GM12878 (cell line): Measurements from ENCODE around the gene LRRC7. TPM values are rescaled to one million over a fixed set of nuclear protein-coding genes. Genes with fewer than 3 reads are reported as not detected.

ENCODE experiments used
- ATAC-seq: fragments of 200-7000 bp; cut with Tn5 transposase; 3 replicates; pipeline ENCODE4 v1.9.1; 2020; ENCODE audit warnings: mild to moderate bottlenecking, moderate library complexity
- BruUV-seq: library from RNA; stranded (reverse); fragments of 400-500 nt; replicated peaks from 2 replicates; lab custom pipeline; 2021; lab: Mats Ljungman, UMichigan
- CTCF ChIA-PET: fragments of 300-600 bp; sonication (Branson Sonifier 250); formaldehyde crosslinking; extraction: SDS; loops from one replicate; lab custom pipeline; 2021; ENCODE audit warnings: inconsistent platforms; lab: Yijun Ruan, JAX
- POLR2A ChIA-PET: fragments of 350-600 bp; formaldehyde crosslinking; extraction: SDS; loops from one replicate; lab custom pipeline; 2021; ENCODE audit warnings: inconsistent platforms; lab: Charles Lee
- RAD21 ChIA-PET: fragments of 300-600 bp; sonication (Branson Sonifier 250); formaldehyde crosslinking; loops from one replicate; lab custom pipeline; 2023; ENCODE audit warnings: antibody characterized with exemption; ENCODE audit not compliant: unreplicated experiment; lab: Charles Lee
- SMC1A ChIA-PET: fragments of 300-600 bp; sonication (Branson Sonifier 250); formaldehyde crosslinking; loops from one replicate; lab custom pipeline; 2023; ENCODE audit not compliant: unreplicated experiment, uncharacterized antibody; lab: Charles Lee
- DNase-seq: peaks from one replicate; pipeline ENCODE4 v3.0.0-alpha.2; 2011; ENCODE audit warnings: low read depth, low spot score
- FAIRE-seq: peaks from 3 replicates; lab custom pipeline; 2011; peaks lifted over from hg19 to GRCh38; lab: Jason Lieb, UNC
- H2AFZ ChIP-seq: 2 replicates; pipeline ENCODE4 v1.6.0; 2011; ENCODE audit warnings: low read depth, low read length, control low read depth; ENCODE audit not compliant: control insufficient read depth
- H3K27ac ChIP-seq: 2 replicates; pipeline ENCODE4 v1.5.1; 2011; ENCODE audit warnings: control low read depth; ENCODE audit not compliant: control insufficient read depth, insufficient read depth
- H3K27me3 ChIP-seq, 2 experiments: replicated peaks in 1 of 2; 2 replicates each; pipeline versions ENCODE4 v1.6.0 to v1.6.1; 2011; ENCODE audit warnings: low read length in 1 of 2; ENCODE audit not compliant: control insufficient read depth in 2 of 2, insufficient read depth in 2 of 2
- H3K36me3 ChIP-seq, 2 experiments: 2 replicates each; pipeline ENCODE4 v1.5.1; 2011; ENCODE audit warnings: low read length in 1 of 2; ENCODE audit not compliant: control insufficient read depth in 2 of 2, insufficient read depth in 2 of 2
- H3K4me1 ChIP-seq: 2 replicates; pipeline ENCODE4 v1.6.1; 2011; ENCODE audit warnings: mild to moderate bottlenecking, low read length, moderate library complexity, mixed read lengths; ENCODE audit not compliant: control insufficient read depth, insufficient read depth
- H3K4me2 ChIP-seq: 2 replicates; pipeline ENCODE4 v1.6.0; 2011; ENCODE audit warnings: control low read depth; ENCODE audit not compliant: control insufficient read depth, insufficient read depth
- H3K4me3 ChIP-seq: fragments of 200-600 bp; sonication (generic); 2 replicates; pipeline ENCODE4 v1.5.1; 2016
- H3K79me2 ChIP-seq: 2 replicates; pipeline ENCODE4 v1.6.0; 2011; ENCODE audit warnings: low read length; ENCODE audit not compliant: control insufficient read depth, insufficient read depth
- H3K9ac ChIP-seq: 2 replicates; pipeline ENCODE4 v1.8.0; 2011; ENCODE audit warnings: low read length, control low read depth, mixed read lengths; ENCODE audit not compliant: control insufficient read depth, insufficient read depth
- H3K9me3 ChIP-seq: replicated peaks from 3 replicates; pipeline ENCODE4 v1.5.1; 2011; ENCODE audit warnings: mild to moderate bottlenecking, low read length; ENCODE audit not compliant: control insufficient read depth, insufficient read depth
- H4K20me1 ChIP-seq: 2 replicates; pipeline ENCODE4 v1.6.0; 2011; ENCODE audit not compliant: control insufficient read depth, insufficient read depth
- BACH1 ChIP-seq: fragments of 450-650 bp; IDR thresholded peaks from 2 replicates; pipeline ENCODE4 v1.6.1; 2017; ENCODE audit warnings: mild to moderate bottlenecking, borderline replicate concordance
- CHD2 ChIP-seq: IDR thresholded peaks from 2 replicates; pipeline ENCODE4 v1.6.1; 2011; ENCODE audit warnings: low read depth, low read length, improper control_type of control experiment, borderline replicate concordance
- CREB1 ChIP-seq: IDR thresholded peaks from 2 replicates; pipeline ENCODE4 v1.6.1; 2012; ENCODE audit warnings: low read depth, mild to moderate bottlenecking, inconsistent platforms
- DPF2 ChIP-seq: fragments of 450-650 bp; IDR thresholded peaks from 2 replicates; pipeline ENCODE4 v1.6.1; 2017; ENCODE audit warnings: mild to moderate bottlenecking
- HDAC2 ChIP-seq: fragments of 200-600 bp; sonication (generic); IDR thresholded peaks from 2 replicates; pipeline ENCODE4 v1.6.1; 2017
- HDGF ChIP-seq: fragments of 450-650 bp; IDR thresholded peaks from 2 replicates; pipeline ENCODE4 v1.6.1; 2016; ENCODE audit warnings: antibody characterized with exemption
- POLR2AphosphoS2 ChIP-seq: IDR thresholded peaks from 2 replicates; pipeline ENCODE4 v1.6.1; 2011; ENCODE audit warnings: low read depth, mild to moderate bottlenecking, low read length, improper control_type of control experiment, moderate library complexity
- RAD51 ChIP-seq: fragments of 450-650 bp; IDR thresholded peaks from 2 replicates; pipeline ENCODE4 v1.6.1; 2016; ENCODE audit warnings: moderate library complexity, mild to moderate bottlenecking, inconsistent platforms
- SPI1 ChIP-seq: IDR thresholded peaks from 2 replicates; pipeline ENCODE4 v1.6.1; 2011; ENCODE audit warnings: low read depth, mild to moderate bottlenecking, low read length, moderate library complexity, borderline replicate concordance; ENCODE audit not compliant: insufficient read depth
- SREBF1 ChIP-seq: IDR thresholded peaks from 2 replicates; pipeline ENCODE4 v1.6.1; 2012; ENCODE audit warnings: mild to moderate bottlenecking, low read length
- TCF12 ChIP-seq: IDR thresholded peaks from 2 replicates; pipeline ENCODE4 v1.6.1; 2011; ENCODE audit warnings: low read depth, mild to moderate bottlenecking, low read length
- WGBS: methylation state at CpG from one replicate; pipeline ENCODE4 v1.1.6; 2016; ENCODE audit warnings: low lambda C conversion rate; ENCODE audit not compliant: insufficient replicate concordance, insufficient coverage; ENCODE audit errors: missing lambda C conversion rate; 5-methylcytosine and 5-hydroxymethylcytosine counted together
- in situ Hi-C: fragments of 300-500 bp; cut with MboI; formaldehyde crosslinking; loops from 9 replicates; pipeline ENCODE4 v1.14.3; 2018; ENCODE audit warnings: mixed read lengths
- intact Hi-C: fragments of 100-400 bp; cut with micrococcal nuclease; formaldehyde crosslinking; loops from one replicate; pipeline ENCODE4 v1.14.2; 2022; ENCODE audit not compliant: unreplicated experiment
- polyA plus RNA-seq, 11 experiments: library from polyadenylated mRNA; depleted of rRNA in 4 of 11; unstranded in 6 of 11; stranded (reverse) in 5 of 11; fragments of >200 nt; fragmentation: Nextera tagmentation in 4 of 11; fragmentation: Illumina TruSeq in 1 of 11; extraction: Ambion mirVana in 4 of 11; extraction: Trizol in 1 of 11; gene quantifications; 1 replicate in 1 of 11; 2 replicates in 10 of 11; pipeline versions ENCODE4 v1.2.1 to v1.2.3, GENCODE V29; 2011 to 2016; ENCODE audit warnings: inconsistent platforms in 2 of 11, missing spikeins in 2 of 11, low read depth in 1 of 11
- total RNA-seq, 4 experiments: library from RNA; depleted of rRNA in 3 of 4; stranded (reverse); fragments of >200 nt in 3 of 4; fragmentation: Illumina TruSeq in 1 of 4; extraction: Trizol in 1 of 4; gene quantifications; 2 replicates each; pipeline versions ENCODE4 v1.2.1 to v1.2.3, GENCODE V29; 2013 to 2021
- TF ChIP-seq, protein P1 (sequence below): fragments of 450-650 bp; IDR thresholded peaks from 2 replicates; pipeline ENCODE4 v1.6.1; 2017; ENCODE audit warnings: mild to moderate bottlenecking, moderate library complexity
- TF ChIP-seq, protein P2 (sequence below): fragments of 450-650 bp; IDR thresholded peaks from 2 replicates; pipeline ENCODE4 v1.6.1; 2018; ENCODE audit warnings: borderline replicate concordance, mild to moderate bottlenecking; ENCODE audit not compliant: partially characterized antibody

LRRC7 gene
- total and polyA plus RNA-seq, 10 of the 15 experiments (the other 5 are each of a cell fraction or from before 2014, with no cell fraction given), result 0.05 to 1.4 (median 0.24) TPM; not detected in 5

DNA sequence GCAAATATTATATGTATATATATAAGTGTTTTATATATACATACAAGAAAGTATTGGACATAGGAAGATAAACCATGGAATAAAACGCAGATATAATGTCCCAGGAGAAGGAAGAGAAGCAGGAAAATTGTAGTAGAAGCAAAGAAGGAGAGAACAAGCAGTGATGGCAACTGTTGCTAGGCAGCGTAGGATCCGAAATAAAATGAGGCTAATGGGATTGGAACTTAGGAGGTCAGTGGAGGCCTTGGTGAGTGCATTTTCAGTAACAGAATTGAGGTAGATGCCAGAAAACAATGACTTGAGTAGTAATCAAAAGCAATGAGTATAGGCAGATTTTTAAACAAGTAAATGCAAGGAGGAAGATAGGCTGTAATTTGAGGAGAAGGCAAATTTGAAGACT lies 265.8 kb downstream of the LRRC7 start (continued):
- TF ChIP-seq, protein P1, sequence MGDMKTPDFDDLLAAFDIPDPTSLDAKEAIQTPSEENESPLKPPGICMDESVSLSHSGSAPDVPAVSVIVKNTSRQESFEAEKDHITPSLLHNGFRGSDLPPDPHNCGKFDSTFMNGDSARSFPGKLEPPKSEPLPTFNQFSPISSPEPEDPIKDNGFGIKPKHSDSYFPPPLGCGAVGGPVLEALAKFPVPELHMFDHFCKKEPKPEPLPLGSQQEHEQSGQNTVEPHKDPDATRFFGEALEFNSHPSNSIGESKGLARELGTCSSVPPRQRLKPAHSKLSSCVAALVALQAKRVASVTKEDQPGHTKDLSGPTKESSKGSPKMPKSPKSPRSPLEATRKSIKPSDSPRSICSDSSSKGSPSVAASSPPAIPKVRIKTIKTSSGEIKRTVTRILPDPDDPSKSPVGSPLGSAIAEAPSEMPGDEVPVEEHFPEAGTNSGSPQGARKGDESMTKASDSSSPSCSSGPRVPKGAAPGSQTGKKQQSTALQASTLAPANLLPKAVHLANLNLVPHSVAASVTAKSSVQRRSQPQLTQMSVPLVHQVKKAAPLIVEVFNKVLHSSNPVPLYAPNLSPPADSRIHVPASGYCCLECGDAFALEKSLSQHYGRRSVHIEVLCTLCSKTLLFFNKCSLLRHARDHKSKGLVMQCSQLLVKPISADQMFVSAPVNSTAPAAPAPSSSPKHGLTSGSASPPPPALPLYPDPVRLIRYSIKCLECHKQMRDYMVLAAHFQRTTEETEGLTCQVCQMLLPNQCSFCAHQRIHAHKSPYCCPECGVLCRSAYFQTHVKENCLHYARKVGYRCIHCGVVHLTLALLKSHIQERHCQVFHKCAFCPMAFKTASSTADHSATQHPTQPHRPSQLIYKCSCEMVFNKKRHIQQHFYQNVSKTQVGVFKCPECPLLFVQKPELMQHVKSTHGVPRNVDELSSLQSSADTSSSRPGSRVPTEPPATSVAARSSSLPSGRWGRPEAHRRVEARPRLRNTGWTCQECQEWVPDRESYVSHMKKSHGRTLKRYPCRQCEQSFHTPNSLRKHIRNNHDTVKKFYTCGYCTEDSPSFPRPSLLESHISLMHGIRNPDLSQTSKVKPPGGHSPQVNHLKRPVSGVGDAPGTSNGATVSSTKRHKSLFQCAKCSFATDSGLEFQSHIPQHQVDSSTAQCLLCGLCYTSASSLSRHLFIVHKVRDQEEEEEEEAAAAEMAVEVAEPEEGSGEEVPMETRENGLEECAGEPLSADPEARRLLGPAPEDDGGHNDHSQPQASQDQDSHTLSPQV, result no peak
- no peak for TF ChIP-seq HDGF
- TF ChIP-seq, protein P2, sequence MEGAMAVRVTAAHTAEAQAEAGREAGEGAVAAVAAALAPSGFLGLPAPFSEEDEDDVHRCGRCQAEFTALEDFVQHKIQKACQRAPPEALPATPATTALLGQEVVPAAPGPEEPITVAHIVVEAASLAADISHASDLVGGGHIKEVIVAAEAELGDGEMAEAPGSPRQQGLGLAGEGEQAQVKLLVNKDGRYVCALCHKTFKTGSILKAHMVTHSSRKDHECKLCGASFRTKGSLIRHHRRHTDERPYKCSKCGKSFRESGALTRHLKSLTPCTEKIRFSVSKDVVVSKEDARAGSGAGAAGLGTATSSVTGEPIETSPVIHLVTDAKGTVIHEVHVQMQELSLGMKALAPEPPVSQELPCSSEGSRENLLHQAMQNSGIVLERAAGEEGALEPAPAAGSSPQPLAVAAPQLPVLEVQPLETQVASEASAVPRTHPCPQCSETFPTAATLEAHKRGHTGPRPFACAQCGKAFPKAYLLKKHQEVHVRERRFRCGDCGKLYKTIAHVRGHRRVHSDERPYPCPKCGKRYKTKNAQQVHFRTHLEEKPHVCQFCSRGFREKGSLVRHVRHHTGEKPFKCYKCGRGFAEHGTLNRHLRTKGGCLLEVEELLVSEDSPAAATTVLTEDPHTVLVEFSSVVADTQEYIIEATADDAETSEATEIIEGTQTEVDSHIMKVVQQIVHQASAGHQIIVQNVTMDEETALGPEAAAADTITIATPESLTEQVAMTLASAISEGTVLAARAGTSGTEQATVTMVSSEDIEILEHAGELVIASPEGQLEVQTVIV, result no peak
- TF ChIP-seq SPI1, result no peak
- TF ChIP-seq DPF2, result no peak
- no peak for TF ChIP-seq CHD2

DNA sequence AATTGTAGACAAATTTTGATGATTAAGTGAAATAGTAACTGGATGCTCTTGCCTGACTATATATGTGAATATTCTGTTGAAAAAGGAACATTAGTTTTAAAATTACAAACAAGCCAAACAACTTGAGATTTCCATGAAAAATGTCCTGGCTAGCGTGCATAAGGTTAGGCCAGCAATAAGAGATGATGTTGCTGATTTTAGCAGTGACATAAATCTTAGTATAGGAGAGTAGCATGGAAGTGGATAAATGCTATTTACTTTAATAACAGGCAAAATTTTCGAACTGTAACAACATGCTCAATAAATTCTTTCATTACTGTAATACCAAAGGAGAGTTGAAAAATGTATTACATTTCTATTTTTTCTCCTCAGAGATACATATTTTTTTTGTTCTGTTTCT lies 266.6 kb downstream of the LRRC7 start:
- H4K20me1 ChIP-seq, result no peaks in the 10 kb centered on the region
- POLR2A ChIA-PET, result no interaction called here
- H3K9me3 ChIP-seq, result no peaks in the 10 kb centered on the region
- TF ChIP-seq RAD51, result no peak
- TF ChIP-seq SREBF1, result no peak
- TF ChIP-seq HDAC2, result no peak
- TF ChIP-seq, protein P1, result no peak
- TF ChIP-seq TCF12, result no peak
- no peak for TF ChIP-seq CREB1
- TF ChIP-seq BACH1, result no peak
- no peak for TF ChIP-seq POLR2AphosphoS2
- no peak overlapping the region for H3K27ac ChIP-seq
- H3K4me2 ChIP-seq, result no peak overlapping the region
- H3K4me3 ChIP-seq, result no peak overlapping the region
- no peaks in the 10 kb centered on the region for H3K36me3 ChIP-seq
- no peaks in the 10 kb centered on the region for H3K79me2 ChIP-seq
- 0% methylated on average over 2 of the region's 2 CpGs for WGBS
- RAD21 ChIA-PET, result no interaction called here
- no TSS peak for BruUV-seq
- in situ Hi-C loops (no loop called here), intact Hi-C loops (no loop called here)
- no peak overlapping the region for H2AFZ ChIP-seq
- FAIRE-seq, result no peak
- H3K4me1 ChIP-seq, result no peaks in the 10 kb centered on the region
- no peak for ATAC-seq
- H3K9ac ChIP-seq, result no peak overlapping the region
- no peak for DNase-seq
- no peaks in the 10 kb centered on the region for H3K27me3 ChIP-seq
- SMC1A ChIA-PET, result no interaction called here
- CTCF ChIA-PET, result no interaction called here
